PFSK-1 (cell line): ENCODE measurements around the gene STK39.

Source experiments
- REST ChIP-seq, 2 experiments: IDR thresholded peaks; 2 replicates each; pipeline versions ENCODE4 v1.6.1 to v1.8.0; 2011 to 2012; ENCODE audit warnings: low read depth in 2 of 2, low read length in 2 of 2, control low read depth in 1 of 2, inconsistent platforms in 1 of 2, mild to moderate bottlenecking in 1 of 2, moderate library complexity in 1 of 2; ENCODE audit not compliant: insufficient read depth in 1 of 2
- SIN3A ChIP-seq: IDR thresholded peaks from 2 replicates; pipeline ENCODE4 v1.6.1; 2012; ENCODE audit warnings: mild to moderate bottlenecking, low read length, moderate library complexity, borderline replicate concordance; ENCODE audit not compliant: insufficient read depth
- TAF1 ChIP-seq: IDR thresholded peaks from 2 replicates; pipeline ENCODE4 v1.6.1; 2012; ENCODE audit warnings: low read length, control low read depth, borderline replicate concordance; ENCODE audit not compliant: insufficient read depth

GRCh38 chr2:167964650-167965413 lies 282.6 kb downstream of the STK39 start:
- TF ChIP-seq REST (IDR thresholded peaks at IDR 0.05; ENCODE audit: insufficient read depth in 1 of 2, low read depth in 2 of 2, low read length in 2 of 2) (no peak), SIN3A (no peak), TAF1 (no peak)
